Endothelial cell of umbilical vein (primary cell): ENCODE results near the gene MBD4. TPM values are rescaled to one million over a fixed set of nuclear protein-coding genes. Genes with fewer than 3 reads are reported as not detected.

Experiments used
- BruUV-seq: library from RNA; stranded (reverse); fragments of 400-500 nt; replicated peaks from 2 replicates; lab custom pipeline; 2021; lab: Mats Ljungman, UMichigan
- CTCF ChIA-PET: fragments of 300-600, 350-600 bp; sonication (Branson Sonifier 250); formaldehyde crosslinking; loops from one replicate; lab custom pipeline; 2021; ENCODE audit warnings: antibody characterized with exemption, inconsistent platforms; lab: Charles Lee
- POLR2A ChIA-PET: fragments of 300-600, 350-600 bp; sonication (Branson Sonifier 250); formaldehyde crosslinking; loops from one replicate; lab custom pipeline; 2021; ENCODE audit warnings: antibody characterized with exemption, inconsistent platforms; lab: Charles Lee
- DNase-seq: peaks from one replicate; pipeline ENCODE4 v3.0.0-alpha.2; 2011; ENCODE audit warnings: low read depth, low spot score
- FAIRE-seq: peaks from 2 replicates; lab custom pipeline; 2011; peaks lifted over from hg19 to GRCh38; lab: Jason Lieb, UNC
- H2AFZ ChIP-seq: 2 replicates; pipeline ENCODE4 v1.6.0; 2012; ENCODE audit warnings: low read depth, low read length, control low read depth, inconsistent platforms
- H3K27ac ChIP-seq: 2 replicates; pipeline ENCODE4 v1.5.1; 2011; ENCODE audit warnings: low read depth, mild to moderate bottlenecking, control low read depth, low read length, moderate library complexity; ENCODE audit not compliant: insufficient read depth
- H3K27me3 ChIP-seq, 2 experiments: 2 replicates each; pipeline versions ENCODE4 v1.6.0 to v1.6.1; 2011; ENCODE audit warnings: low read length in 2 of 2, mixed read lengths in 1 of 2; ENCODE audit not compliant: control insufficient read depth in 2 of 2, insufficient read depth in 2 of 2
- H3K36me3 ChIP-seq, 2 experiments: 2 replicates in 1 of 2; 3 replicates in 1 of 2; pipeline ENCODE4 v1.5.1; 2011; ENCODE audit warnings: low read length in 2 of 2, mild to moderate bottlenecking in 1 of 2, moderate library complexity in 1 of 2; ENCODE audit not compliant: control insufficient read depth in 2 of 2, insufficient read depth in 2 of 2; ENCODE audit errors: extremely low read depth in 1 of 2
- H3K4me1 ChIP-seq: 3 replicates; pipeline ENCODE4 v1.5.1; 2011; ENCODE audit warnings: mild to moderate bottlenecking, low read length; ENCODE audit not compliant: control insufficient read depth, insufficient read depth; ENCODE audit errors: extremely low read depth
- H3K4me2 ChIP-seq: 2 replicates; pipeline ENCODE4 v1.6.1; 2011; ENCODE audit warnings: low read length, control low read depth, mixed read lengths; ENCODE audit not compliant: insufficient read depth
- H3K4me3 ChIP-seq, 3 experiments: fragments of 200-600 bp in 1 of 3; sonication (generic), shearing (Covaris generic) in 1 of 3; replicated peaks in 1 of 3; 2 replicates each; pipeline ENCODE4 v1.5.1; 2011 to 2016; ENCODE audit warnings: control low read depth in 3 of 3, low read length in 3 of 3, mild to moderate bottlenecking in 2 of 3, inconsistent platforms in 1 of 3, low read depth in 1 of 3, moderate library complexity in 1 of 3; ENCODE audit not compliant: insufficient read depth in 1 of 3
- H3K79me2 ChIP-seq: 2 replicates; pipeline ENCODE4 v1.6.0; 2012; ENCODE audit warnings: low read length, inconsistent platforms; ENCODE audit not compliant: control insufficient read depth, insufficient read depth
- H3K9ac ChIP-seq: replicated peaks from 2 replicates; pipeline ENCODE3; 2011; ENCODE audit warnings: low read length, control low read depth; ENCODE audit not compliant: insufficient read depth; ENCODE audit errors: extremely low read depth
- H3K9me1 ChIP-seq: replicated peaks from 3 replicates; pipeline ENCODE4 v1.6.0; 2011; ENCODE audit warnings: mild to moderate bottlenecking, low read length; ENCODE audit not compliant: control insufficient read depth, insufficient read depth; ENCODE audit errors: extremely low read depth
- H3K9me3 ChIP-seq: replicated peaks from 2 replicates; pipeline ENCODE4 v1.5.1; 2012; ENCODE audit warnings: low read length, inconsistent platforms; ENCODE audit not compliant: control insufficient read depth, insufficient read depth
- H4K20me1 ChIP-seq: replicated peaks from 2 replicates; pipeline ENCODE3; 2011; ENCODE audit warnings: mild to moderate bottlenecking, low read length; ENCODE audit not compliant: control insufficient read depth, insufficient read depth; ENCODE audit errors: extremely low read depth
- GATA2 ChIP-seq: IDR thresholded peaks from 2 replicates; pipeline ENCODE4 v1.7.0; 2011; ENCODE audit warnings: low read depth, mild to moderate bottlenecking, moderate library complexity, mixed read lengths, low read length; ENCODE audit not compliant: insufficient read length, insufficient read depth
- dilution Hi-C: fragments of 300-500 bp; cut with MboI; formaldehyde crosslinking; loops from one replicate; pipeline ENCODE4 v1.15.0; 2019; ENCODE audit warnings: low sequenced_read_pairs; ENCODE audit not compliant: extremely low pct_ligation_motif_present
- intact Hi-C: fragments of 100-400 bp; cut with micrococcal nuclease; formaldehyde crosslinking; loops from one replicate; pipeline ENCODE4 v1.10.0; 2022
- polyA plus RNA-seq, 4 experiments: library from polyadenylated mRNA; depleted of rRNA in 3 of 4; stranded (reverse) in 3 of 4; unstranded in 1 of 4; fragments of >200 nt; gene quantifications; 2 replicates each; pipeline versions ENCODE4 v1.2.1 to v1.2.3, GENCODE V29; 2011 to 2012; ENCODE audit warnings: missing spikeins in 1 of 4
- total RNA-seq: library from RNA; stranded (reverse); gene quantifications from 2 replicates; pipeline ENCODE4 v1.2.3, GENCODE V29; 2021
- TF ChIP-seq, protein P1 (sequence below), 2 donors: IDR thresholded peaks; 1 replicate in 1 of 2; 2 replicates in 1 of 2; pipeline ENCODE4 v1.5.1; 2011; ENCODE audit warnings: low read length in 2 of 2, mild to moderate bottlenecking in 2 of 2, moderate library complexity in 2 of 2, control low read depth in 1 of 2, inconsistent platforms in 1 of 2, low read depth in 1 of 2; ENCODE audit not compliant: insufficient read depth in 1 of 2; ENCODE audit errors: extremely low read depth in 1 of 2

MBD4 gene
- total and polyA plus RNA-seq, 2 donors (not counting 3 experiments of a cell fraction or from before 2014, with no cell fraction given) = 17.4 to 39.5 TPM

- FAIRE-seq = no peak
- Histone ChIP-seq H4K20me1 (no peaks in the 10 kb centered on the region), H3K9ac (no peak overlapping the region), H3K36me3 (no peaks in the 10 kb centered on the region), H3K4me1 (peaks cover 6% of the 10 kb centered on the region), H3K4me2 (no peak overlapping the region), H3K9me3 (no peaks in the 10 kb centered on the region), H3K79me2 (no peaks in the 10 kb centered on the region), H2AFZ (no peak overlapping the region), H3K9me1 (no peaks in the 10 kb centered on the region), H3K4me3 (no peak overlapping the region), H3K27ac (no peak overlapping the region), H3K27me3 (no peaks in the 10 kb centered on the region)
- dilution Hi-C loops = no loop called here
- intact Hi-C loops = no loop called here
- ChIA-PET POLR2A (no interaction called here), CTCF (interaction anchor here (0.9 to 3.9 kb wide), 3 partner anchors 25 to 93 kb away, joined by 4 to 25 read pairs (median 4); no protein-coding TSS in a partner anchor)
- BruUV-seq = no TSS peak
- DNase-seq = no peak
- TF ChIP-seq, protein P1, sequence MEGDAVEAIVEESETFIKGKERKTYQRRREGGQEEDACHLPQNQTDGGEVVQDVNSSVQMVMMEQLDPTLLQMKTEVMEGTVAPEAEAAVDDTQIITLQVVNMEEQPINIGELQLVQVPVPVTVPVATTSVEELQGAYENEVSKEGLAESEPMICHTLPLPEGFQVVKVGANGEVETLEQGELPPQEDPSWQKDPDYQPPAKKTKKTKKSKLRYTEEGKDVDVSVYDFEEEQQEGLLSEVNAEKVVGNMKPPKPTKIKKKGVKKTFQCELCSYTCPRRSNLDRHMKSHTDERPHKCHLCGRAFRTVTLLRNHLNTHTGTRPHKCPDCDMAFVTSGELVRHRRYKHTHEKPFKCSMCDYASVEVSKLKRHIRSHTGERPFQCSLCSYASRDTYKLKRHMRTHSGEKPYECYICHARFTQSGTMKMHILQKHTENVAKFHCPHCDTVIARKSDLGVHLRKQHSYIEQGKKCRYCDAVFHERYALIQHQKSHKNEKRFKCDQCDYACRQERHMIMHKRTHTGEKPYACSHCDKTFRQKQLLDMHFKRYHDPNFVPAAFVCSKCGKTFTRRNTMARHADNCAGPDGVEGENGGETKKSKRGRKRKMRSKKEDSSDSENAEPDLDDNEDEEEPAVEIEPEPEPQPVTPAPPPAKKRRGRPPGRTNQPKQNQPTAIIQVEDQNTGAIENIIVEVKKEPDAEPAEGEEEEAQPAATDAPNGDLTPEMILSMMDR (IDR thresholded peaks at IDR 0.05; ENCODE audit: extremely low read depth in 1 of 2, insufficient read depth in 1 of 2, low read depth in 1 of 2, low read length in 2 of 2) = no peak
Measured at GRCh38 chr3:129421236-129421883, 18.4 kb downstream of the MBD4 start.

- H2AFZ ChIP-seq = no peak overlapping the region
- dilution Hi-C loops (no loop called here), intact Hi-C loops (no loop called here)
- FAIRE-seq (peak; percentile 40), DNase-seq (no peak)
- no peaks in the 10 kb centered on the region for H3K9me1 ChIP-seq
- peaks cover 6% of the 10 kb centered on the region for H3K4me1 ChIP-seq
- H3K4me2 ChIP-seq = no peak overlapping the region
- H3K9me3 ChIP-seq = no peaks in the 10 kb centered on the region
- H3K36me3 ChIP-seq = no peaks in the 10 kb centered on the region
- no peak overlapping the region for H3K4me3 ChIP-seq
- TF ChIP-seq GATA2 = no peak
- no peak overlapping the region for H3K9ac ChIP-seq
- H3K79me2 ChIP-seq = no peaks in the 10 kb centered on the region
- H4K20me1 ChIP-seq = no peaks in the 10 kb centered on the region
- no TSS peak for BruUV-seq
- POLR2A ChIA-PET = no interaction called here
- H3K27me3 ChIP-seq = no peaks in the 10 kb centered on the region
- CTCF ChIA-PET = no interaction called here
- no peak overlapping the region for H3K27ac ChIP-seq
Measured at GRCh38 chr3:129419476-129419875, 20.3 kb downstream of the MBD4 start.
